Tibial artery (tissue), 4 donors: ENCODE measurements around the gene TAOK2.

Experiments used
- DNase-seq, 2 donors: peaks; one replicate each; pipeline ENCODE4 v3.0.0-alpha.2; 2019
- H3K27ac ChIP-seq, 2 donors: fragments of 200-600 bp; sonication (generic) in 1 of 2; 1 replicate in 1 of 2; 2 replicates in 1 of 2; pipeline ENCODE4 v1.5.1; 2018 to 2019; ENCODE audit warnings: mild to moderate bottlenecking in 1 of 2
- H3K27me3 ChIP-seq, 2 donors: fragments of 200-600 bp; sonication (generic) in 1 of 2; one replicate each; pipeline versions ENCODE4 v1.5.1 to v1.6.0; 2016 to 2019
- H3K36me3 ChIP-seq, 3 donors: fragments of 200-600 bp; sonication (generic) in 2 of 3; one replicate each; pipeline ENCODE4 v1.5.1; 2016 to 2019; ENCODE audit warnings: mild to moderate bottlenecking in 2 of 3
- H3K4me1 ChIP-seq, 4 donors: fragments of 200-600 bp; sonication (generic) in 2 of 4; 1 replicate in 3 of 4; 2 replicates in 1 of 4; pipeline ENCODE4 v1.5.1; 2016 to 2019
- H3K4me3 ChIP-seq, 2 donors: fragments of 200-600 bp; sonication (generic) in 1 of 2; 1 replicate in 1 of 2; 2 replicates in 1 of 2; pipeline ENCODE4 v1.5.1; 2018 to 2019; ENCODE audit warnings: mild to moderate bottlenecking in 2 of 2
- H3K9me3 ChIP-seq, 3 donors: fragments of 200-600 bp; sonication (generic) in 1 of 3; one replicate each; pipeline ENCODE4 v1.5.1; 2016 to 2019
- intact Hi-C: fragments of 100-400 bp; cut with DNase I; formaldehyde crosslinking; loops from one replicate; pipeline ENCODE4 v1.15.0; 2023; ENCODE audit warnings: low total_unique reads
- TF ChIP-seq, protein P1 (sequence below), 2 experiments: fragments of 200-600 bp in 1 of 2; fragments of 450-650 bp in 1 of 2; IDR thresholded peaks; one replicate each; pipeline ENCODE4 v1.5.1; 2017 to 2019; ENCODE audit warnings: antibody characterized with exemption in 2 of 2, mild to moderate bottlenecking in 1 of 2, moderate library complexity in 1 of 2

TAOK2 gene

DNA sequence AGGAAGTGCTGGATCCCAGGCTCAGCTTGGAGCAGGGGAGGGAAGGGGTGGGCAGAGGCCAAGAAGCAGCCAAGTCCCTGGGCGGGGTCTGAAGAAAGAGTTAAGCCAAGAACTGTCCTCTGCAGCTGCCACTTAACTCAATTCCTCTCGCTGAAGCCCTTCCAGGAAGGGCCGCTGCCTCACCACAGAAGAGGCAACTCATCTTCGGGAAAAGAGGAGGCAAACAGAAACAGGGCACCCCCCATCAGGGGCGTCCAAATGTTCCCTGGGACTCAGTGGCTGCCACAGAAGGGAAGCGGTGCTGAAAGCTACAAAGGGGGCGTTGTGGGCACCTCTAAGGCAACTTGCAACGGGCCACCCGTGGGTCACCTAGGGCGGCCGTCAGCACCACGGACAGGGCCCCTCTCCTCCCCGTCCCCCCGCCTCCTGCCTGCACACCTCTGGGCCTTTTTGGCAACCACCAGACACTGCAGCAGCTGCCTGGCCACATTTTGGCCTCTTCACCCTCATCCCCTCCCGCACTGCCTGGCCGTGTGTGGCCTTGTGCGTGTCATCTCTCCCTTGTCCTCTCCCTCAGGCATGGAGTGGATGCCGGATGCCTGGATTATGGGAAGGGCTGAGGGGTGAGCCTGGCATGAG, 54.9 kb downstream of the TAOK2 start:
- TF ChIP-seq, protein P1, sequence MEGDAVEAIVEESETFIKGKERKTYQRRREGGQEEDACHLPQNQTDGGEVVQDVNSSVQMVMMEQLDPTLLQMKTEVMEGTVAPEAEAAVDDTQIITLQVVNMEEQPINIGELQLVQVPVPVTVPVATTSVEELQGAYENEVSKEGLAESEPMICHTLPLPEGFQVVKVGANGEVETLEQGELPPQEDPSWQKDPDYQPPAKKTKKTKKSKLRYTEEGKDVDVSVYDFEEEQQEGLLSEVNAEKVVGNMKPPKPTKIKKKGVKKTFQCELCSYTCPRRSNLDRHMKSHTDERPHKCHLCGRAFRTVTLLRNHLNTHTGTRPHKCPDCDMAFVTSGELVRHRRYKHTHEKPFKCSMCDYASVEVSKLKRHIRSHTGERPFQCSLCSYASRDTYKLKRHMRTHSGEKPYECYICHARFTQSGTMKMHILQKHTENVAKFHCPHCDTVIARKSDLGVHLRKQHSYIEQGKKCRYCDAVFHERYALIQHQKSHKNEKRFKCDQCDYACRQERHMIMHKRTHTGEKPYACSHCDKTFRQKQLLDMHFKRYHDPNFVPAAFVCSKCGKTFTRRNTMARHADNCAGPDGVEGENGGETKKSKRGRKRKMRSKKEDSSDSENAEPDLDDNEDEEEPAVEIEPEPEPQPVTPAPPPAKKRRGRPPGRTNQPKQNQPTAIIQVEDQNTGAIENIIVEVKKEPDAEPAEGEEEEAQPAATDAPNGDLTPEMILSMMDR (IDR thresholded peaks at IDR 0.05) = no peak
- DNase-seq = no peak
- H3K36me3 ChIP-seq = no peaks in the 10 kb centered on the region
- peaks cover 0 to 100% of the 10 kb centered on the region in 2 donors for H3K27me3 ChIP-seq
- no peak overlapping the region for H3K27ac ChIP-seq
- no peak overlapping the region for H3K4me3 ChIP-seq
- intact Hi-C loops = no loop called here
- H3K4me1 ChIP-seq = peaks cover 0 to 17% (median 10%) of the 10 kb centered on the region in 4 donors
- H3K9me3 ChIP-seq = no peaks in the 10 kb centered on the region

DNA sequence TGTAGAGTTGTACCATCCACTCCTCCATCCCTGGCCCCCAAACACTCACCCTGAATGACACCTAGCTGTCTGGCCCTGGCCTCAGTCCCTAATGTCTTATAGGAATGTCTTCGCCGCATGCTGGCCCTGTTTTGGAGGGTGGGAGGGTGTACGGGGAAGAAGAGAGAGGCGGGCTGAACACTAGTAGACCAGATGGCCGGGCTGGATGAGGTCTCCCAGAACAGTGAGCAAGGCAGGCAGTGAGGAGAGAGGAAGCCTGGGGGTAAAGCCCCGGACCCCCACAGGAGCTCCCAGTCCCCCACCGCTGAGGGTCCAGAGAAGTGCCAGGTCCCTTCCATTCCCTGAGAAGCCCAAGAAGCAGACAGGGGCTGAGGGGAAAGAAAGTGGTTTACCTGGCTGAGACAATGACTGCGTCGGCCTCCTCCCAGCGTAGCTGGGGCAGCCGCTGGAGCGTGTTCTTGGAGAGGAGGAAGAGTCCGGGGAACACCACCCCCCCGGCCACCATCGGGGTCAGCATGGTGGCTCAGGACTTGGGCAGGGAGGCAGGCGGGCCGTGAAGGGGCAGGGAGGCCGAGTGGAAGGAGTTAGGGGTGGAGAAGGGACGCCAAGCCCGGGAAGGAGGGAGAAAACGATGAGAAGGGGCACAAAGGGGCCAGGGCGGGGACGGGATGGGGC, 56.5 kb downstream of the TAOK2 start:
- Histone ChIP-seq H3K4me3 (no peak overlapping the region), H3K27ac (no peak overlapping the region), H3K27me3 (peaks cover 0 to 98% of the 10 kb centered on the region in 2 donors), H3K9me3 (no peaks in the 10 kb centered on the region), H3K4me1 (peaks cover 0 to 17% (median 10%) of the 10 kb centered on the region in 4 donors), H3K36me3 (no peaks in the 10 kb centered on the region)
- intact Hi-C loops = no loop called here
- TF ChIP-seq, protein P1 (IDR thresholded peaks at IDR 0.05) = no peak
- no peak for DNase-seq

DNA sequence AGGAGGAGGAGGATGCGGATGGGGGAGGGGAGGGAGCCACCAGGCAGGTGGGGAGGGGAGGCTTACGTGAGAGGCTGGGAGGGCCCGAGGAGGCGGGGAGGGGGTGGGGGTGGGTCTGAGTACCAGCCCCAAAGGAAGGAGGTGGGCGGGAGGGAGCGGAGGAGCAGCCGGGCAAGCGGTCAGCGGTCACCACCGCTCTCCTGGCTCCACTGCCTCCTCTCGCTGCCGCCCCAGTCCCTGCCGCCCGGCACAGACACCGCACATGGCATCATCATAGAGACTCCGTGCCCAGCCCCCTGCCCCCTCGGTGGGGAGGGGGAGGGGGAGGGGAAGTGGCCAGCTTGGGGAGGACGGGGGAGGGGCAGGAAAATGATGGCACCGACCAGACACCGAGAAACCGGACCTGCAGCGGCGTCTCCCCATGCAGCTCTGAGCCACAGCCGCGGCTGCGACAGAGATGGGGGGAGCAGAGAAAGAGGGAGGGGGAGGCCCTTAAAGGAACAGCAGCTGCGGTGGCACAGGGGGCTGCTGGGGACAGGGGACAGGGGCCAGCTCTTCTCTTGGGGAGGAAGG, 57.3 kb downstream of the TAOK2 start, which contains the start of gene TLCD3B:
TLCD3B (minus strand) TSS at position 431 of the 573 bp plus-strand sequence. CDS start 744 bp downstream, outside the sequence.
- DNase-seq = no peak
- H3K36me3 ChIP-seq = no peaks in the 10 kb centered on the region
- H3K4me1 ChIP-seq = peaks cover 0 to 17% (median 10%) of the 10 kb centered on the region in 4 donors
- no peak within 1 kb of the TSS for H3K4me3 ChIP-seq
- H3K27me3 ChIP-seq = peaks cover 0 to 98% of the 10 kb centered on the region in 2 donors
- intact Hi-C loops = no loop called here
- no peak within 1 kb of the TSS for H3K27ac ChIP-seq
- TF ChIP-seq, protein P1 (IDR thresholded peaks at IDR 0.05) = no peak
- H3K9me3 ChIP-seq = no peaks in the 10 kb centered on the region

DNA sequence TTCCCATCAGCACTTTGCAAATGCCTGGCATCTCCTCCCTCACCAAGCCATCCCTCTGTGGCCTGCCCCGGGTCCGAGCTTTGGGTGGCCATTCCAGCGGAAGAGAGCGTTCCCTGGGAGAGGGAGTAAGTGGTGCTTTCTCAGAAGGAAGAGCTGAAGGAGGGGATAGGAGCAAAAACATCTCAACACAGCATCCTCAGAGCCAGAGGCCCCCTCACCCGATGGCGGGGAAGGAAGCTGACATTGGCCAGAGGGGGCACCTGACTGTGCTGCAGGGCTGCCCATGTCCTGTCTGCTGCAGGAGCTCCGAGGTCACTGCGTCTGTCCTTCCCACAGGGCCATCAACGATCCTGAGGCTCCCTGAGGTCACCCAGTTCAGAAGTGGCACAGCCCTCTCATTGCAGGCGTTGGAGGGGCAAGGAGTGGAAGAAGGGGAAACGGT, 57.8 kb downstream of the TAOK2 start:
- Histone ChIP-seq H3K4me3 (no peak overlapping the region), H3K36me3 (no peaks in the 10 kb centered on the region), H3K27me3 (peaks cover 0 to 97% of the 10 kb centered on the region in 2 donors), H3K4me1 (peaks cover 0 to 17% (median 10%) of the 10 kb centered on the region in 4 donors), H3K27ac (no peak overlapping the region), H3K9me3 (no peaks in the 10 kb centered on the region)
- no peak for DNase-seq
- TF ChIP-seq, protein P1 (IDR thresholded peaks at IDR 0.05) = no peak
- intact Hi-C loops = no loop called here

DNA sequence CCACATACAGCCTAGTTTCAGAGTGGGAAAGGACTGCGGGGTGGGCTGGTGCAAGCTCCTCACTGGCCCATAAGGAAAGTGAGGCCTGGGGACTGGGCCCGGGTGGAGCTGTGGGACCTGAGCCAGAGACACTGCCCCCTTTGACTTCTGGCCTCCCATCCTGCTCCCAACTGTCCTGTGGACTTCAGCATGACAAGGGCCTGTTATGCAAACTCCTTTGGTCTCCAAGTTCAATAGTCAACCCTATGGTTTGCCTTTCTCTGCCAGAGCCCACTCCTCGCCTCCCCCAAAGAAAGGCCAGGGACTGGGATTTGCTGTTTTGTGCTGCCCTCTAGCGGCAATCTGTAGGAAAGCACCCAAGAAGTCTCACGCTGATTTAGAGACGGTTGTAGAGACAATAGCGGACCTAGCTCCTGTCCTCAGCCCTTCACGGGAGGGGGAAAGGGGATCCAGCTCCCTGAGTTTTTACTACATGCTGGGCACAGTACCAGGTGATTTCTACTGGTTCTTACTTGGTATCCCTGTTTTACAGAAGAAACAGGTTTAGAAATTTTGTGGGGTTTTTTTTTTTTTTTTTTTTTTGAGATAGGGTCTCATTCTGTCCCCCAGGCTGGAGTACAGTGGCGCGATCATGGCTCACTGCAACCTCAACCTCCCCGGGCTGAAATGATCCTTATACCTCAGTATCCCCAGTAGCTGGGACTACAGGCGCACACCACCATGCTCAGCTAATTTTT, 58.6 kb downstream of the TAOK2 start:
- Histone ChIP-seq H3K9me3 (no peaks in the 10 kb centered on the region), H3K27me3 (peaks cover 0 to 91% of the 10 kb centered on the region in 2 donors), H3K4me1 (peaks cover 0 to 17% (median 10%) of the 10 kb centered on the region in 4 donors), H3K4me3 (no peak overlapping the region), H3K36me3 (no peaks in the 10 kb centered on the region), H3K27ac (no peak overlapping the region)
- intact Hi-C loops = no loop called here
- TF ChIP-seq, protein P1 (IDR thresholded peaks at IDR 0.05) = peak; percentile 53 to 61
- no peak for DNase-seq
